Measurements from ENCODE around the gene SUPT4H1.

Gene SUPT4H1

GRCh38 chr17:58319173-58320162, 32.5 kb downstream of the SUPT4H1 start:
- TF ChIP-seq CTCF (IDR thresholded peaks at IDR 0.05; ENCODE audit: extremely low read depth, insufficient read depth, missing control alignments) = no peak
- in situ Hi-C loops (cut with MboI; ENCODE audit: low pct_unique_long_range_greater_than_20kb, low sequenced_read_pairs, unreplicated experiment) = no loop called here
- DNase-seq (ENCODE audit: low spot score) = no peak

GRCh38 chr17:58318627-58319172, 33.3 kb downstream of the SUPT4H1 start:
- in situ Hi-C loops (cut with MboI; ENCODE audit: low pct_unique_long_range_greater_than_20kb, low sequenced_read_pairs, unreplicated experiment) = no loop called here
- DNase-seq (ENCODE audit: low spot score) = no peak
- TF ChIP-seq CTCF (IDR thresholded peaks at IDR 0.05; ENCODE audit: extremely low read depth, insufficient read depth, missing control alignments) = no peak

- no peak for TF ChIP-seq CTCF (IDR thresholded peaks at IDR 0.05; ENCODE audit: extremely low read depth, insufficient read depth, missing control alignments)
- no peak for DNase-seq (ENCODE audit: low spot score)
- in situ Hi-C loops (cut with MboI; ENCODE audit: low pct_unique_long_range_greater_than_20kb, low sequenced_read_pairs, unreplicated experiment) = no loop called here
These were observed 33.9 kb downstream of the SUPT4H1 start for GRCh38 chr17:58318065-58318481.

GRCh38 chr17:58317421-58318064, 34.5 kb downstream of the SUPT4H1 start:
- TF ChIP-seq CTCF (IDR thresholded peaks at IDR 0.05; ENCODE audit: extremely low read depth, insufficient read depth, missing control alignments) = peak; percentile 69
- peak; percentile 80 for DNase-seq (ENCODE audit: low spot score)
- in situ Hi-C loops (cut with MboI; ENCODE audit: low pct_unique_long_range_greater_than_20kb, low sequenced_read_pairs, unreplicated experiment) = no loop called here

GRCh38 chr17:58316260-58316960, 35.6 kb downstream of the SUPT4H1 start:
- DNase-seq (ENCODE audit: low spot score) = no peak
- in situ Hi-C loops (cut with MboI; ENCODE audit: low pct_unique_long_range_greater_than_20kb, low sequenced_read_pairs, unreplicated experiment) = no loop called here
- TF ChIP-seq CTCF (IDR thresholded peaks at IDR 0.05; ENCODE audit: extremely low read depth, insufficient read depth, missing control alignments) = no peak

GRCh38 chr17:58315750-58316149, 36.3 kb downstream of the SUPT4H1 start:
- DNase-seq (ENCODE audit: low spot score) = no peak
- in situ Hi-C loops (cut with MboI; ENCODE audit: low pct_unique_long_range_greater_than_20kb, low sequenced_read_pairs, unreplicated experiment) = no loop called here

More at GRCh38 chr17:58315750-58316149, 36.3 kb downstream of the SUPT4H1 start:
- TF ChIP-seq CTCF (IDR thresholded peaks at IDR 0.05; ENCODE audit: extremely low read depth, insufficient read depth, missing control alignments) = no peak
